ENCODE measurements around the gene MYO6. TPM values are rescaled to one million over a fixed set of nuclear protein-coding genes. Genes with fewer than 3 reads are reported as not detected.

MYO6 gene
- total RNA-seq, 1 experiment from 2014 or later, result 46.9 TPM

GRCh38 chr6:75819776-75820487, 70.9 kb downstream of the MYO6 start:
- H3K27ac Mint-ChIP-seq, result peak overlapping the region in 1 of 3 experiments; percentile 51; a peak in 1 of 7 replicates
- Histone ChIP-seq H2BK5ac (ENCODE audit: insufficient read length, low read length) (no peak overlapping the region), H4K5ac (ENCODE audit: insufficient read length, low read depth, low read length) (no peak overlapping the region), H2BK120ac (ENCODE audit: low read depth, low read length, poor library complexity, severe bottlenecking) (no peak overlapping the region), H2BK20ac (ENCODE audit: low read depth, low read length, poor library complexity, severe bottlenecking) (no peak overlapping the region), H3K9me3 (ENCODE audit: control insufficient read depth, low read depth, low read length) (no peaks in the 10 kb centered on the region), H2BK12ac (ENCODE audit: insufficient read length, low read depth, low read length) (no peak overlapping the region), H3K56ac (ENCODE audit: insufficient read length, low read depth, low read length) (no peak overlapping the region), H2BK15ac (ENCODE audit: low read depth, low read length) (no peak overlapping the region), H4K91ac (ENCODE audit: insufficient read length, low read depth, low read length) (no peak overlapping the region), H4K20me1 (ENCODE audit: control insufficient read depth, insufficient read depth, insufficient read length) (no peaks in the 10 kb centered on the region), H3K27me3 (ENCODE audit: insufficient read depth, low read length) (no peaks in the 10 kb centered on the region), H2AFZ (ENCODE audit: low read length) (no peak overlapping the region), H2AK5ac (ENCODE audit: insufficient read length, low read length) (no peak overlapping the region), H3K23ac (ENCODE audit: insufficient read length, low read depth, low read length) (no peak overlapping the region), H3T11ph (ENCODE audit: low read length) (no peak overlapping the region), H3K14ac (ENCODE audit: insufficient read depth, low read length) (no peak overlapping the region), H3K4me2 (ENCODE audit: insufficient read depth, insufficient read length, low read length) (no peak overlapping the region), H3K79me2 (ENCODE audit: insufficient read depth, low read length) (no peaks in the 10 kb centered on the region), H3K27ac (ENCODE audit: insufficient read length, low read depth, low read length) (no peak overlapping the region), H3K79me1 (ENCODE audit: insufficient read depth, low read depth, low read length, poor library complexity, severe bottlenecking) (no peaks in the 10 kb centered on the region), H3K23me2 (ENCODE audit: insufficient read length, low read depth, low read length, poor library complexity, severe bottlenecking) (no peaks in the 10 kb centered on the region), H3K4me1 (ENCODE audit: insufficient read depth, low read length) (no peaks in the 10 kb centered on the region), H3K4ac (ENCODE audit: low read depth, low read length) (no peak overlapping the region), H3K18ac (ENCODE audit: insufficient read length, low read depth, low read length) (no peak overlapping the region), H3K9ac (ENCODE audit: extremely low read depth, insufficient read length, low read length) (no peak overlapping the region), H4K8ac (replicated peaks; ENCODE audit: insufficient read length, low read depth, low read length) (no peak overlapping the region)
- no peak for TF ChIP-seq CTCF (conservative IDR thresholded peaks at IDR 0.05)
- H3K4me1 Mint-ChIP-seq, result no peaks in the 10 kb centered on the region; a peak in 1 of 4 replicates
- no peaks in the 10 kb centered on the region for H3K9me3 Mint-ChIP-seq
- H3K36me3 Mint-ChIP-seq (ENCODE audit: insufficient read depth in 1 of 3, low read depth in 3 of 3), result peaks cover 0 to 16% (median 9%) of the 10 kb centered on the region in 3 experiments; a peak in 4 of 7 replicates
- DNase-seq, result no peak
- H3K27me3 Mint-ChIP-seq (ENCODE audit: low read depth), result no peaks in the 10 kb centered on the region
- no CpG with 5 or more reads among the region's 5 CpGs for WGBS (ENCODE audit: extremely low coverage, insufficient read length, low lambda C conversion rate)
- H3K4me3 Mint-ChIP-seq, result no peak overlapping the region; a peak in 1 of 5 replicates

All from H9 (cell line).